A549 (cell line): ENCODE measurements around the gene REXO2.

Source experiments
- CTCF ChIP-seq: fragments of >200 bp; sonication (Bioruptor Twin); formaldehyde crosslinking; IDR thresholded peaks from 3 replicates; pipeline ENCODE4 v1.5.1; 2016
- NR3C1 ChIP-seq: fragments of >200 bp; sonication (Bioruptor Twin); formaldehyde crosslinking; IDR thresholded peaks from 3 replicates; pipeline ENCODE4 v1.6.1; 2017
- POLR2A ChIP-seq: IDR thresholded peaks from 2 replicates; pipeline ENCODE4 v1.6.1; 2012; ENCODE audit warnings: mild to moderate bottlenecking, low read length
- POLR2AphosphoS2 ChIP-seq: conservative IDR thresholded peaks from 2 replicates; pipeline ENCODE4 v1.6.1; 2012; ENCODE audit warnings: low read length, improper control_type of control experiment, inconsistent platforms

GRCh38 chr11:114398303-114398920 lies 40.9 kb upstream of the REXO2 start:
- no peak for TF ChIP-seq NR3C1
- TF ChIP-seq POLR2A, result no peak
- TF ChIP-seq CTCF, result no peak
- TF ChIP-seq POLR2AphosphoS2, result no peak
